SW 1271 (cell line): Measurements from ENCODE around the gene SBF2.

Experiments
- DNase-seq, 2 experiments: peaks; one replicate each; lab custom pipeline; 2025; lab: John Stamatoyannopoulos, UW

Gene SBF2

DNA sequence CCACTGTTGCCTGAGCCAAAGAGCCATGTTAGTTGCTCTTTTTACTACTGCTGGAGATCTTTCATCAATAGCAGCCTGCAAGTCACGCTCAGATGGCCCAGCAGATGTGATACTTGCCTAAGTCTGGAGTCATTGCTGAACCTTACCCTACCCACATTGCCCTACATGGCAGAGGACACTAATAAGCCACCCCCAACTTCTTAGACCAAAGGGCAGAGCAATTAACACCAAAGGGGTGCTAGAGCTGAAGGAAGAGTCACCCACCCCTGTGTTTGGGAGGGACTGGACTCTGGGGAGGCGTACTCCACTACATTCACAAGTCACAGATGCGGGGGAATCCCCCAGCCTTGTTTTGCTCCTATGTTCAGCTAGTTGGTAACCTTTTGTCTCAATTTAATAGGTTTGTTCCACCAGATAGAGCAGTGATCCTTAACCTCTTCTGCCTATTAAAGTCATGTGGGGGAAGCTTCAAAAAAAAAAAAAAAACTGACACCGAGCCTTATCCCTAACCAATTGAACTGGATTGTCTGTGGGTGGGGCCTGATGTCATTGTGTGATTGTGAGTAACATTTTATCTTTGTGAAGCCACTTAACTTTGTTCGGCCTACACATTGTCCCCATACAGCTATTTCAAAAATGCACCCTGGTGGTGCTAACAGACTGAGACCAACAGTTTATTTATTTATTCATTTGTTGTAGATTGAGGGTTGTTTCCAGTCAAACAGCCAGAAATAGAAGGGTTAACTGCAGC, 23.9 kb upstream of the SBF2 start:
- no peak for DNase-seq

GRCh38 chr11:10317151-10317755, 23.2 kb upstream of the SBF2 start:
- DNase-seq, result no peak

- DNase-seq, result no peak
Measured at GRCh38 chr11:10315083-10315482, 21.1 kb upstream of the SBF2 start.

GRCh38 chr11:10314199-10315072, 20.4 kb upstream of the SBF2 start:
- DNase-seq, result peak in 1 of 2 experiments; percentile 54

- no peak for DNase-seq
Measured at GRCh38 chr11:10311802-10312201, 17.8 kb upstream of the SBF2 start.

- DNase-seq, result no peak
Measured at GRCh38 chr11:10310301-10310841, 16.4 kb upstream of the SBF2 start.

DNA sequence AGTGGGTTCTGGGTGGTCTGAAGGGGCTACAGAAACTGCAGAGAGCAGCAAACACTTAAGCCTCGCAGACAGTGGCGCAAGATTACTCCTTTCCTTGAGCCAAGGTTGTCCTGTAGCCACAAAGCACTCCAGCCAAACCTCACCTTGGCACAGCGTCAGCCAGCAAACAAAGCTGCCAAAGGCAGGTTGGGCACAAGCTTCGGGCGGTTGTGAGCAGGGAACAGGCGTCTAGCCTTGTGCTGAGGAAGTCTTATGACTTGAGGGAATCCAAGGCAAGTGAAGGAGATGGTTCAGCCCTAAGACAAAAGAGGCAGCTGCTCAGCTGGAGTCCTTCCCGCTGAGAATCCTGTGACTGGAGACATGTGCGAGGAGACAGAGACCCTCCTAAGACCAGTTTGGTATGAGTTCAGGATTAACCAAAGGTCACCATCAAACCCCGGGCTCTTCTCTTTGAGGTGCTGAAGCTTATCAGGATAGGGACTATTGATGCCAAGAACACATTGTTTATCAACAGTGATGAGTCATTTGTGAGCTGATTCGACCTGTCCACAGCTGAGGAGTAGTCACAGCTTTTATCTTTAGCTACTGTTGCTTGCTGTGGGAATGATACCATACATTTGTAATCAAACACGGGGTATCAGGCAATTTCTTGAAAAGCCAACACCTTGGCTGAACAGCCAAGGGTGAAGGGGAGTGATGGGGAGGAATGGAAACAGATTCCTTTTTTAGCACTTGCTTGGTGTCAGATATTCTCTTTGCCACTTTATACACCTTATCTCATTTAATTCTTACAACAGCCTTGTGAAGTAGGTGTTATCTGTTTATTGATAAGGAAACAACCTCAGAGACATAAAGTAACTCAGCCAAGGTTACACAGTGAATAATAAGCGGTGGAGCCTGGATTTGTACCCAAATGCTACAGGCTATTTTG, 15.4 kb upstream of the SBF2 start:
- peak in 1 of 2 experiments; percentile 65 for DNase-seq

DNA sequence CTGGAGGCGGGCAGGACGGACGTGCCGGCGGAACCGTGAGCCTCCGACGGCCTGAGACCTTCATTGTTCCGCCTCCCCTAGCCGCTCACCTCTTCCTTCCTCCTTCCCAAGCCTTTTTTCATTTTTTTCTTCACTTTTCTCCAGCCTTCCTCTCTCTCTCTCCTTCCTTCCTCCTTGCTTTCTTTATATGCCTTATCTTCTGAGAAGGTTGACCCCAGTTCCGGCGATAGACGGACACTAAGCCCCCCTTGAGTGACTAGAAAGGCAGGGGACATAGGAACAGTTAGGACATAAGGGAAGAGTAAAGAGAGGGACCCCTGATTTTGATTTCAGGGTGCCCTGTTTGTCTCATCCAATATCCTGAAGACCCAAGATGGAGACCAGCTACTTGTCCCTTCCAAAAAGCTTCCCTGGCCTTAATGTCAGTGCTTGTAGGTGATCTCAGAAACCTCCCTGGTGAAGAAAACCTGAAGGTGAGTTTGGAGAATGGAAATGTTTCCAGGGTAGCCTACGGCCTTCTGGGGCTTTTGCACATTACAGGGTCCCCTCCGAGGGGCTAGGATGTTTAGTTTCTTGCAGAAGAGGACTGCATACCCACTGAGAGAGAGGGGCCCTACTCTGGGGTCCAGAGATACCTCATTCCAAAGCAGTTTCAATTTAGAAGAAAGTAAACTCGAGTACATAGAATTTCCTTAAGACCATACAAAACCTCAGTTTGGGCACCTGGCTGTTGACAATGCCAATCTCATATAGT, 14.4 kb upstream of the SBF2 start:
- peak in 1 of 2 experiments; percentile 40 for DNase-seq

DNA sequence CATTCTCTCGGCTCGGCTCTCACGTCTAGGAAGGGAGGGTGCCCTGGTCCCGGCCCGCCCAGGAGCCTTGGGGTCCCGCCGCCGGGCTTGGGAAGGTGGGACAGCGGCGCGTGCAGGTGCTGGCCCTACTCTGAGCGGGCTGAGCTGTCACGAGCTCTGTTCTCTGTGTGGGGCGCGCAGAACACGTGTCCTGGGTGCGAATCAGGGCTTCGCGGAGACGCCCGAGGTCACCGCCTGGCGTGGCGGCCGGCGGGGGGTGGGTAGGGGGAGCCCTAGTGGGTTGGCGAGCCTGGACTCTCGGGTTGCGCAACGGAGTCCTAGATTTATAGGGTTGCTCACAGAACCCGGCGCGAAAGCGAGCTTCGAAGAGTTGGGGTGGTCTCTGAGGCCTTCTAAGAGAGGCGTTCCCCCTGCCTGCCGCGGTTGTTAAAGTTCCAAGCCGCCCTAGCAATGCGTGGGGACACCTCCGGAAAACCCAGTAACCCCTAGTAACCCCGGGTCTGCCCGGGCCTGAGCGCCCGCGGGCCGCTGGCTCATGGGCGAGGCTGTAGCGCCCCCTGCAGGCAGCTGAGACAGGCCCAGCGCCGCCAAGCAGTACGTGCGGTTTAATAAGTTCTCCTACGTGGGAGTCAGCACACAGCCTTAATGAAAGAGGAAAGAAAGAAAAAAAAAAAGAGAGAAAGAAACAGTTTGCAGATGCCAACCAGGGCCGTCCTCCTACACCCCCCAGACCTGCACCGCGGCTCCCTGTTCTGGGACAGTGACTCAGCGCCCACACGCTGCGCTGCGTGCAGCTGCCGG, 13.6 kb upstream of the SBF2 start:
- peak; percentile 87 to 91 for DNase-seq

GRCh38 chr11:10307022-10307399, 13.0 kb upstream of the SBF2 start:
- DNase-seq, result peak in 1 of 2 experiments; percentile 59

DNA sequence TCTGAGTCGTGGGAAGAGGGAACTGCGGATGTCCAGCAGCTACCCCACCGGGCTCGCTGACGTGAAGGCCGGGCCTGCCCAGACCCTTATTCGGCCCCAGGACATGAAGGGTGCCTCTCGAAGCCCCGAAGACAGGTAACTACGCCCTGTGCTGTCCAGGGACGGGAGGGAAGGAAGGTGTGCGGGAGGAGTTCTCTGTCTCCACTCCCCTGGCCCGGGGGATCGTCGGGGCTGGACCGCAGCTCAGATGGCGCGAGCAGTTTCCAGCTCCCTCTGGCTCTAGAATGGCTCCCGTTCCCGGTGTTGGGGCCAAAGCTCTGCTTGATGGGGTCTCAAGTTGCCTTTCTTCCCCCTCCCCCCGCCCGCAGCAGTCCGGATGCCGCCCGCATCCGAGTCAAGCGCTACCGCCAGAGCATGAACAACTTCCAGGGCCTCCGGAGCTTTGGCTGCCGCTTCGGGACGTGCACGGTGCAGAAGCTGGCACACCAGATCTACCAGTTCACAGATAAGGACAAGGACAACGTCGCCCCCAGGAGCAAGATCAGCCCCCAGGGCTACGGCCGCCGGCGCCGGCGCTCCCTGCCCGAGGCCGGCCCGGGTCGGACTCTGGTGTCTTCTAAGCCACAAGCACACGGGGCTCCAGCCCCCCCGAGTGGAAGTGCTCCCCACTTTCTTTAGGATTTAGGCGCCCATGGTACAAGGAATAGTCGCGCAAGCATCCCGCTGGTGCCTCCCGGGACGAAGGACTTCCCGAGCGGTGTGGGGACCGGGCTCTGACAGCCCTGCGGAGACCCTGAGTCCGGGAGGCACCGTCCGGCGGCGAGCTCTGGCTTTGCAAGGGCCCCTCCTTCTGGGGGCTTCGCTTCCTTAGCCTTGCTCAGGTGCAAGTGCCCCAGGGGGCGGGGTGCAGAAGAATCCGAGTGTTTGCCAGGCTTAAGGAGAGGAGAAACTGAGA, 12.2 kb upstream of the SBF2 start:
- no peak for DNase-seq

DNA sequence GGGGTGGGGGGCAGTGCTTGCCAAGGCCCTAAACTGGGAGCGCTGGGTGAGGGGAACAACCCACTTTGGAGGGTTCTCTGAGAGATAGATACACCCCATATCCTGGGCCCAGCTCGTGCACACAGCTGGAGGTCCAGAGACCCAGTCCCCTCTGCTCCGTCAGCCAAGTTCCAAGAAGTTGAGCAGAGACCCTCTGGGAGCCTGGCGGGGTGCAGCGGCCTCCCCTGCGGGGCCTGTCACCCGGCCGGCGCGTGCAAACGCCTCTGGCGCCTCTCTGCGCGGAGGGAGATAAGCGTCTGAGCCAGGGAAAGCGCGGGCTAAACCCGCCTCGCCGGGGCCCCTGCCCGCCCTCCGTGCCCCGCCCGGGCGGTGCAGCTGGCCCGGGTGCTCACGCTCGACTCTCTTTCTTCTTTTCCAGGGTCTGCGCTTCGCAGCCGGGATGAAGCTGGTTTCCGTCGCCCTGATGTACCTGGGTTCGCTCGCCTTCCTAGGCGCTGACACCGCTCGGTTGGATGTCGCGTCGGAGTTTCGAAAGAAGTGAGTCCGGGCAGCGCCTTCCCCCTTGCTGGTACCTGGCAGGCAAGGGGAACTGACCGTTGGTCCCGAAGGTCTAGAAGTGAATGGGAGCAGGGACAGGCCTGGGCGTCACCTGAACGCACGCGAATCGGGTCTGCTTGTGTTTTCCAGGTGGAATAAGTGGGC, 11.4 kb upstream of the SBF2 start:
- peak in 1 of 2 experiments; percentile 47 for DNase-seq

- peak; percentile 95 to 96 for DNase-seq
Measured at GRCh38 chr11:10304495-10305261, 10.7 kb upstream of the SBF2 start, which contains the start of gene ADM. ADM (plus strand) TSS chr11:10305073; CDS start chr11:10305701, 628 bp downstream.

DNA sequence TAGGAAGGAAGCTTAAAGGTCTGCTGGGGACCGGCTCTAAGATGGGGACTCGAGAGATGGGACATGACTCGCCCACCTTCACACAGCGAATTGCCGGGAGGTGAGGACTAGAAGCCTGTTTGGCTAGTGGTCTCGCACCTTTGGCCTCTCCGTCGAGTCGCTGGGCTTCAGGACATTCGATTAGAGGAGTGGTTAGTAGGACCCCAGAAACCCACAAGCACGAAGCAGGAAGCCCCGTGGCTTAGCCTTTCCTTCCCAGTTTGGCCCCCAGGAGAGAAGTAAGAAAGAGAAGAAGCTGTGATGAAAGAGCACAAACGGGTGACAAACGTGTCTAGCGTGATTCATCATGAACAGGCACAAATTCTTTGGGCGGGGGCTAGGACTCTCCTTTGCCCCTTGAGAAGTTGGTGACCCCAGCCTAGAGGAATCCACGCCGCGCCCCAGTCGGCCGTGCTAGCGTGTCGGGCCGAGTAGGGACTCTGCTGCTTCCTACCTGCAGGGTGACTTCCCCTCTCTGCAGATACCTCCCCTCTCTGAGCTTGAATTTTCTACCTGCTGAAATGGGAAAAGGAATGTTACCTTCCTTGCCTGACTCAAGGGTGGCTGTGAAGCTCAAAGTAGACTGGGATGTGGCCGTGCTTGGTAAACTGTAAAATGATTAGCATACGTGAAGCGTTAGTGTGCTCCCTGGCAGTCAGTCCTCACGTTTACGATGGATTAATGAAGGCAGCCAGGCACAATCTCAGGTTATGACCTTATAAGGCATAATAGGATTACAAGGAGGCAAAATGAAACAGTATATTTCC, 9.7 kb upstream of the SBF2 start:
- peak; percentile 57 to 81 for DNase-seq

GRCh38 chr11:10302744-10303557, 8.9 kb upstream of the SBF2 start:
- DNase-seq, result peak in 1 of 2 experiments; percentile 75
